Naive thymus-derived CD4-positive, alpha-beta T cell (primary cell): Measurements from ENCODE around the gene PUM2. TPM values are rescaled to one million over a fixed set of nuclear protein-coding genes. Genes with fewer than 3 reads are reported as not detected.
"Not testable (repeated sequence)": the region's sequence is repeated elsewhere in the genome, so short reads cannot be mapped to it uniquely, and the experiment has no call there.

ENCODE experiments used
- ATAC-seq: fragments of 150-1000 bp; cut with Tn5 transposase; 2 replicates; pipeline ENCODE4 v1.10.0; 2021; ENCODE audit warnings: mild to moderate bottlenecking, moderate library complexity
- CTCF ChIA-PET: fragments of 350-600 bp; sonication (Branson Sonifier 250); formaldehyde crosslinking; loops from one replicate; lab custom pipeline; 2021; ENCODE audit warnings: antibody characterized with exemption; lab: Charles Lee
- POLR2A ChIA-PET: fragments of 350-600 bp; sonication (Branson Sonifier 250); formaldehyde crosslinking; loops from one replicate; lab custom pipeline; 2021; ENCODE audit warnings: antibody characterized with exemption, inconsistent platforms; lab: Charles Lee
- DNase-seq, 9 donors: peaks; one replicate each; pipeline versions ENCODE4 v3.0.0 to v3.0.0-alpha.2; 2020 to 2022; ENCODE audit warnings: mixed read lengths in 1 of 9
- H3K27ac ChIP-seq: one replicate; pipeline ENCODE4 v1.7.0; 2013; ENCODE audit warnings: mild to moderate bottlenecking, low read depth, low read length, moderate library complexity
- H3K27me3 ChIP-seq, 2 donors: one replicate each; pipeline ENCODE4 v1.7.0; 2013; ENCODE audit warnings: low read length in 2 of 2, mild to moderate bottlenecking in 2 of 2, moderate library complexity in 2 of 2; ENCODE audit not compliant: control insufficient read depth in 2 of 2, insufficient read depth in 2 of 2
- H3K36me3 ChIP-seq, 3 experiments: 1 replicate in 2 of 3; 2 replicates in 1 of 3; pipeline ENCODE4 v1.7.0; 2013; ENCODE audit warnings: low read length in 3 of 3, mild to moderate bottlenecking in 3 of 3, moderate library complexity in 1 of 3; ENCODE audit not compliant: insufficient read depth in 3 of 3, control insufficient read depth in 2 of 3
- H3K4me1 ChIP-seq, 2 donors: one replicate each; pipeline ENCODE4 v1.7.0; 2013; ENCODE audit warnings: low read length in 2 of 2, mild to moderate bottlenecking in 2 of 2, moderate library complexity in 1 of 2; ENCODE audit not compliant: control insufficient read depth in 2 of 2, insufficient read depth in 2 of 2
- H3K4me3 ChIP-seq: 2 replicates; pipeline ENCODE4 v1.7.0; 2013; ENCODE audit warnings: mild to moderate bottlenecking, low read length
- H3K9me3 ChIP-seq, 3 experiments: 1 replicate in 2 of 3; 2 replicates in 1 of 3; pipeline ENCODE4 v1.7.0; 2013; ENCODE audit warnings: low read length in 3 of 3; ENCODE audit not compliant: control insufficient read depth in 2 of 3
- H3K27ac Mint-ChIP-seq, 9 donors: one replicate each; pipeline ENCODE4 v1.8.0; 2020 to 2022; ENCODE audit warnings: mixed read lengths in 9 of 9, mild to moderate bottlenecking in 8 of 9, moderate library complexity in 5 of 9, inconsistent platforms in 2 of 9
- H3K27me3 Mint-ChIP-seq, 5 donors: one replicate each; pipeline ENCODE4 v1.8.0; 2021 to 2022; ENCODE audit warnings: mixed read lengths in 5 of 5, mild to moderate bottlenecking in 1 of 5
- H3K36me3 Mint-ChIP-seq, 5 donors: one replicate each; pipeline ENCODE4 v1.8.0; 2020 to 2022; ENCODE audit warnings: mixed read lengths in 5 of 5, mild to moderate bottlenecking in 3 of 5, inconsistent platforms in 1 of 5
- H3K4me1 Mint-ChIP-seq, 7 donors: one replicate each; pipeline ENCODE4 v1.8.0; 2020 to 2022; ENCODE audit warnings: mixed read lengths in 7 of 7, mild to moderate bottlenecking in 3 of 7, inconsistent platforms in 1 of 7
- H3K4me3 Mint-ChIP-seq, 10 donors: one replicate each; pipeline ENCODE4 v1.8.0; 2020 to 2022; ENCODE audit warnings: mild to moderate bottlenecking in 10 of 10, mixed read lengths in 10 of 10, moderate library complexity in 6 of 10, inconsistent platforms in 2 of 10
- H3K9me3 Mint-ChIP-seq, 11 donors: one replicate each; pipeline ENCODE4 v1.8.0; 2020 to 2022; ENCODE audit warnings: mixed read lengths in 11 of 11, mild to moderate bottlenecking in 4 of 11, inconsistent platforms in 1 of 11, moderate library complexity in 1 of 11
- intact Hi-C, 2 donors: fragments of 100-400 bp; cut with micrococcal nuclease; formaldehyde crosslinking; loops; one replicate each; pipeline ENCODE4 v1.15.1; 2023
- polyA plus RNA-seq, 2 donors: library from polyadenylated mRNA; unstranded; fragments of 300-500 nt; fragmentation: Illumina TruSeq; gene quantifications; one replicate each; pipeline ENCODE4 v1.2.3, GENCODE V29; 2021
- total RNA-seq, 6 experiments: library from RNA in 5 of 6; stranded (reverse) in 5 of 6; gene quantifications; 1 replicate in 5 of 6; 2 replicates in 1 of 6; pipeline ENCODE4 v1.2.3 and lab custom pipeline; 2021 to 2026

PUM2 gene
- total and polyA plus RNA-seq, 7 experiments from 2014 or later, result 19.2 to 178 (median 135) TPM

GRCh38 chr2:20370191-20370590 is 19.5 kb upstream of the PUM2 start:
- Histone ChIP-seq H3K4me1 (no peaks in the 10 kb centered on the region), H3K4me3 (no peak overlapping the region), H3K9me3 (no peaks in the 10 kb centered on the region), H3K27ac (no peak overlapping the region), H3K36me3 (no peaks in the 10 kb centered on the region), H3K27me3 (no peaks in the 10 kb centered on the region)
- ChIA-PET CTCF (no interaction called here), POLR2A (no interaction called here)
- peaks cover 0 to 30% (median 0%) of the 10 kb centered on the region in 11 donors for H3K9me3 Mint-ChIP-seq
- H3K36me3 Mint-ChIP-seq, result peaks cover 0 to 34% (median 3%) of the 10 kb centered on the region in 5 donors
- intact Hi-C loops, result no loop called here
- peaks cover 0 to 18% (median 0%) of the 10 kb centered on the region in 7 donors for H3K4me1 Mint-ChIP-seq
- peaks cover 0 to 19% (median 12%) of the 10 kb centered on the region in 5 donors for H3K27me3 Mint-ChIP-seq
- H3K4me3 Mint-ChIP-seq, result no peak overlapping the region
- DNase-seq (no peak), ATAC-seq (no peak)
- no peak overlapping the region for H3K27ac Mint-ChIP-seq

GRCh38 chr2:20369366-20369765 is 18.7 kb upstream of the PUM2 start:
- peaks cover 0 to 19% (median 12%) of the 10 kb centered on the region in 5 donors for H3K27me3 Mint-ChIP-seq
- H3K36me3 ChIP-seq, result no peaks in the 10 kb centered on the region
- no peaks in the 10 kb centered on the region for H3K4me1 ChIP-seq
- no peak overlapping the region for H3K27ac ChIP-seq
- H3K27ac Mint-ChIP-seq, result no peak overlapping the region
- DNase-seq (no peak), ATAC-seq (no peak)
- H3K9me3 Mint-ChIP-seq, result peaks cover 0 to 30% (median 0%) of the 10 kb centered on the region in 11 donors
- ChIA-PET POLR2A (interaction anchor here (0.6 kb wide), 1 partner anchor 40 kb away, joined by 4 read pairs; no protein-coding TSS in a partner anchor), CTCF (no interaction called here)
- H3K36me3 Mint-ChIP-seq, result peaks cover 0 to 35% (median 3%) of the 10 kb centered on the region in 5 donors
- H3K27me3 ChIP-seq, result no peaks in the 10 kb centered on the region
- intact Hi-C loops, result loop anchor here in 1 of 2 donors (5.0 kb wide), 2 partner anchors 208 to 317 kb away; partner anchors contain the start of gene LAPTM4A
- no peaks in the 10 kb centered on the region for H3K9me3 ChIP-seq
- H3K4me1 Mint-ChIP-seq, result peaks cover 0 to 24% (median 0%) of the 10 kb centered on the region in 7 donors
- no peak overlapping the region for H3K4me3 ChIP-seq
- H3K4me3 Mint-ChIP-seq, result no peak overlapping the region

GRCh38 chr2:20368706-20369105 is 18.1 kb upstream of the PUM2 start:
- Histone ChIP-seq H3K27me3 (no peaks in the 10 kb centered on the region), H3K4me3 (no peak overlapping the region), H3K36me3 (no peaks in the 10 kb centered on the region), H3K27ac (no peak overlapping the region), H3K9me3 (no peaks in the 10 kb centered on the region), H3K4me1 (no peaks in the 10 kb centered on the region)
- Mint-ChIP-seq H3K36me3 (peaks cover 0 to 35% (median 3%) of the 10 kb centered on the region in 5 donors), H3K9me3 (peaks cover 0 to 30% (median 0%) of the 10 kb centered on the region in 11 donors), H3K27ac (no peak overlapping the region), H3K4me3 (no peak overlapping the region), H3K27me3 (peaks cover 0 to 19% (median 12%) of the 10 kb centered on the region in 5 donors), H3K4me1 (peaks cover 0 to 24% (median 0%) of the 10 kb centered on the region in 7 donors)
- ATAC-seq (no peak), DNase-seq (no peak)
- ChIA-PET POLR2A (interaction anchor here (0.6 kb wide), 1 partner anchor 39 kb away, joined by 4 read pairs; no protein-coding TSS in a partner anchor), CTCF (no interaction called here)
- intact Hi-C loops, result loop anchor here in 1 of 2 donors (5.0 kb wide), 2 partner anchors 209 to 316 kb away; partner anchors contain the start of gene LAPTM4A

GRCh38 chr2:20367929-20368328 is 17.3 kb upstream of the PUM2 start:
- H3K4me3 Mint-ChIP-seq, POLR2A ChIA-PET, H3K36me3 ChIP-seq, H3K9me3 ChIP-seq, H3K4me3 ChIP-seq, H3K27me3 ChIP-seq, H3K27ac ChIP-seq, DNase-seq, ATAC-seq, CTCF ChIA-PET, H3K4me1 ChIP-seq, H3K27ac Mint-ChIP-seq: not testable (repeated sequence)
- Mint-ChIP-seq H3K27me3 (peaks cover 0 to 15% (median 12%) of the 10 kb centered on the region in 5 donors), H3K9me3 (peaks cover 0 to 30% (median 0%) of the 10 kb centered on the region in 11 donors), H3K36me3 (peaks cover 0 to 35% (median 3%) of the 10 kb centered on the region in 5 donors), H3K4me1 (peaks cover 0 to 24% (median 0%) of the 10 kb centered on the region in 7 donors)
- intact Hi-C loops, result loop anchor here in 1 of 2 donors (5.0 kb wide), 2 partner anchors 209 to 316 kb away; partner anchors contain the start of gene LAPTM4A

- ATAC-seq (no peak), DNase-seq (no peak)
- Histone ChIP-seq H3K4me3 (no peak overlapping the region), H3K27ac (no peak overlapping the region), H3K4me1 (no peaks in the 10 kb centered on the region), H3K27me3 (no peaks in the 10 kb centered on the region), H3K36me3 (no peaks in the 10 kb centered on the region), H3K9me3 (no peaks in the 10 kb centered on the region)
- Mint-ChIP-seq H3K4me1 (peaks cover 0 to 28% (median 0%) of the 10 kb centered on the region in 7 donors), H3K27ac (peak overlapping the region in 1 of 9 donors; percentile 56), H3K27me3 (peaks cover 0 to 15% (median 12%) of the 10 kb centered on the region in 5 donors), H3K9me3 (peaks cover 0 to 27% (median 0%) of the 10 kb centered on the region in 11 donors), H3K4me3 (peak overlapping the region in 1 of 10 donors; percentile 29), H3K36me3 (peaks cover 0 to 32% (median 3%) of the 10 kb centered on the region in 5 donors)
- POLR2A ChIA-PET, result interaction anchor here (0.7 kb wide), 1 partner anchor 1014 kb away, joined by 3 read pairs; no protein-coding TSS in a partner anchor
- intact Hi-C loops, result loop anchor here in 1 of 2 donors (5.0 kb wide), 2 partner anchors 211 to 314 kb away; partner anchors contain the start of gene LAPTM4A
- CTCF ChIA-PET, result no interaction called here
Observed at GRCh38 chr2:20366672-20367116, 16.1 kb upstream of the PUM2 start.

- CTCF ChIA-PET, result no interaction called here
- Mint-ChIP-seq H3K4me1 (peaks cover 0 to 28% (median 0%) of the 10 kb centered on the region in 7 donors), H3K4me3 (peak overlapping the region in 1 of 10 donors; percentile 71), H3K27me3 (peaks cover 0 to 12% (median 7%) of the 10 kb centered on the region in 5 donors), H3K27ac (peak overlapping the region in 1 of 9 donors; percentile 79), H3K9me3 (peaks cover 0 to 25% (median 0%) of the 10 kb centered on the region in 11 donors), H3K36me3 (peaks cover 0 to 31% (median 0%) of the 10 kb centered on the region in 5 donors)
- intact Hi-C loops, result loop anchor here in 1 of 2 donors (1.0 to 5.0 kb wide), 3 partner anchors 14 to 313 kb away; partner anchors contain the start of gene LAPTM4A
- Histone ChIP-seq H3K4me1 (no peaks in the 10 kb centered on the region), H3K27ac (no peak overlapping the region), H3K27me3 (no peaks in the 10 kb centered on the region), H3K9me3 (no peaks in the 10 kb centered on the region), H3K36me3 (no peaks in the 10 kb centered on the region), H3K4me3 (no peak overlapping the region)
- DNase-seq (peak in 1 of 9 donors; percentile 57), ATAC-seq (peak; percentile 27)
- POLR2A ChIA-PET, result no interaction called here
Observed at GRCh38 chr2:20365249-20365817, 14.7 kb upstream of the PUM2 start.
